Vagina (tissue), 2 donors: ENCODE measurements around the gene RCSD1. TPM values are rescaled to one million over a fixed set of nuclear protein-coding genes. Genes with fewer than 3 reads are reported as not detected.
"Not testable (repeated sequence)": the region's sequence is repeated elsewhere in the genome, so short reads cannot be mapped to it uniquely, and the experiment has no call there.

ENCODE experiments used
- DNase-seq, 2 donors: peaks; one replicate each; pipeline ENCODE4 v3.0.0-alpha.2; 2017; ENCODE audit errors: extremely low spot score in 2 of 2
- H3K27ac ChIP-seq: fragments of 200-600 bp; sonication (generic); one replicate; pipeline ENCODE4 v1.5.1; 2019
- H3K27me3 ChIP-seq: fragments of 200-600 bp; sonication (generic); one replicate; pipeline ENCODE4 v1.5.1; 2019
- H3K36me3 ChIP-seq, 2 donors: fragments of 200-600 bp; sonication (generic); one replicate each; pipeline ENCODE4 v1.5.1; 2017 to 2019
- H3K4me1 ChIP-seq: fragments of 200-600 bp; sonication (generic); one replicate; pipeline ENCODE4 v1.5.1; 2019
- H3K4me3 ChIP-seq, 2 donors: fragments of 200-600 bp; sonication (generic); 1 replicate in 1 of 2; 2 replicates in 1 of 2; pipeline ENCODE4 v1.5.1; 2016 to 2019
- H3K9me3 ChIP-seq: fragments of 200-600 bp; sonication (generic); one replicate; pipeline ENCODE4 v1.5.1; 2019
- POLR2A ChIP-seq, 2 donors: fragments of 450-650 bp; IDR thresholded peaks; one replicate each; pipeline ENCODE4 v1.6.1; 2017; ENCODE audit warnings: antibody characterized with exemption in 2 of 2, mild to moderate bottlenecking in 2 of 2, moderate library complexity in 2 of 2
- POLR2AphosphoS5 ChIP-seq, 2 donors: sonication (generic); formaldehyde crosslinking; IDR thresholded peaks; one replicate each; pipeline ENCODE4 v1.9.0; 2017; ENCODE audit warnings: antibody characterized with exemption in 2 of 2, mild to moderate bottlenecking in 2 of 2, low read depth in 1 of 2; ENCODE audit not compliant: insufficient read depth in 1 of 2
- intact Hi-C: fragments of 100-400 bp; cut with DNase I; formaldehyde crosslinking; loops from one replicate; pipeline ENCODE4 v1.15.1; 2023
- total RNA-seq: library from RNA; depleted of rRNA; stranded (reverse); fragments of >200 nt; gene quantifications from one replicate; pipeline ENCODE4 v1.2.3, GENCODE V29; 2016
- TF ChIP-seq, protein P1 (sequence below), 3 experiments: fragments of 450-650 bp in 2 of 3; fragments of 200-600 bp in 1 of 3; sonication (generic) in 1 of 3; IDR thresholded peaks; one replicate each; pipeline ENCODE4 v1.5.1; 2017 to 2019; ENCODE audit warnings: antibody characterized with exemption in 3 of 3, mild to moderate bottlenecking in 2 of 3, moderate library complexity in 2 of 3

The RCSD1 gene
- total RNA-seq, 1 donor from 2014 or later, result 11.5 TPM

DNA sequence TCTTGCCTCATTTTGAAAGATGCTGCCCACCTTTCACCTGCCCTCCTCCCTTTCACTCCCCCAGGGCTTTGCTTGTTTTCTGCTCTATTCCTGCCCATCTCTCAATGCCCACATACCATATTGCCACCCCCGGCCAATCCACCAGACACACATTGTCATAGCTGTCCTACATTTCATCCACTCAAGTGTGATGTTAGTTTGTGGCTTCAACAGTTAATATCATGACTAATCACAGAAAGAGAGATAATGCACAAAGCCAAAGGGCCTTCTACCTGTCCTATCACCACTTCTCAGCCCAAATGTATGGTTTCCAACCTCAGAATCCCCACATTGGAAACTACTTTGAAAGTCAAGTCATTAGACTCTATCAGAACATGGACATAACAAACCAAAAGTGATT, 18.0 kb upstream of the RCSD1 start:
- peaks cover 6% of the 10 kb centered on the region for H3K4me1 ChIP-seq
- no peaks in the 10 kb centered on the region for H3K27me3 ChIP-seq
- no peaks in the 10 kb centered on the region for H3K36me3 ChIP-seq
- no peak overlapping the region for H3K4me3 ChIP-seq
- no peak for DNase-seq
- H3K27ac ChIP-seq, result no peak overlapping the region
- intact Hi-C loops, result no loop called here
- TF ChIP-seq, protein P1, sequence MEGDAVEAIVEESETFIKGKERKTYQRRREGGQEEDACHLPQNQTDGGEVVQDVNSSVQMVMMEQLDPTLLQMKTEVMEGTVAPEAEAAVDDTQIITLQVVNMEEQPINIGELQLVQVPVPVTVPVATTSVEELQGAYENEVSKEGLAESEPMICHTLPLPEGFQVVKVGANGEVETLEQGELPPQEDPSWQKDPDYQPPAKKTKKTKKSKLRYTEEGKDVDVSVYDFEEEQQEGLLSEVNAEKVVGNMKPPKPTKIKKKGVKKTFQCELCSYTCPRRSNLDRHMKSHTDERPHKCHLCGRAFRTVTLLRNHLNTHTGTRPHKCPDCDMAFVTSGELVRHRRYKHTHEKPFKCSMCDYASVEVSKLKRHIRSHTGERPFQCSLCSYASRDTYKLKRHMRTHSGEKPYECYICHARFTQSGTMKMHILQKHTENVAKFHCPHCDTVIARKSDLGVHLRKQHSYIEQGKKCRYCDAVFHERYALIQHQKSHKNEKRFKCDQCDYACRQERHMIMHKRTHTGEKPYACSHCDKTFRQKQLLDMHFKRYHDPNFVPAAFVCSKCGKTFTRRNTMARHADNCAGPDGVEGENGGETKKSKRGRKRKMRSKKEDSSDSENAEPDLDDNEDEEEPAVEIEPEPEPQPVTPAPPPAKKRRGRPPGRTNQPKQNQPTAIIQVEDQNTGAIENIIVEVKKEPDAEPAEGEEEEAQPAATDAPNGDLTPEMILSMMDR (IDR thresholded peaks at IDR 0.05), result no peak
- no peak for TF ChIP-seq POLR2A (IDR thresholded peaks at IDR 0.05)
- no peak for TF ChIP-seq POLR2AphosphoS5 (IDR thresholded peaks at IDR 0.05; ENCODE audit: insufficient read depth in 1 of 2, low read depth in 1 of 2)
- peaks cover 9% of the 10 kb centered on the region for H3K9me3 ChIP-seq

DNA sequence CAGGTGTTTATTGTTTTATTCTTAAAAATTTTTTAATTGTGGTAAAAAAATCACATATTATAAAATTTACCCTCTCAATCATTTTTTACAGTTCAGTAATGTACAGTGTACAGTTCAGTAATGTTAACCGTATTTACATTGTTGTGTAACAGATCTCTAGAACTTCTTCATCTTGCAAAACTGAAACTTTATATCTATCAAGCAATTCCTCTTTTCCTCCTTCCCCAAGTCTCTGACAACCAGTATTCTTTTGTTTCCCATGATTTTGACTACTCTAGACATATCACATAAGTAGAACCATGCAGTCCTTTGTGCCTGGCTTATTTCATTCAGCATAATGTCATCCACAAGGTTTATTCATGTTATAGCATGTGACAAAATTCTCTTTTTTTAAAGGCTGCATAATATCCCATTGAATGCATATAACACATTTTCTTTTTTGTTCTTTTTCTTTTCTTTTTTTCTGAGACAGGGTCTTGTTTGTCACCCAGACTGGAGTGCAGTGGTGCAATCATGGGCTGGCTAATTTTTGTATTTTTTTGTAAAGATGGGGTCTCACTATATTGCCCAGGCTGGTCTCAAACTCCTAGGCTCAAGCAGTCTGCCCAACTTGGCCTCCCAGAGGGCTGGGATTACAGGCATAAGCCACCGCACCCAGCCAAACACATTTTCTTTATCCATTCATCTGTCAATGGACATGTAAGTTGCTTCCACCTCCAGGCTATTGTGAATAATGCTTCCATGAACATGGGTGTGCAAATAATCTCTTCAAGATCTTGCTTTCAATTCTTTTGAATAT, 17.2 kb upstream of the RCSD1 start:
- intact Hi-C loops, result no loop called here
- peaks cover 2% of the 10 kb centered on the region for H3K9me3 ChIP-seq

DNA sequence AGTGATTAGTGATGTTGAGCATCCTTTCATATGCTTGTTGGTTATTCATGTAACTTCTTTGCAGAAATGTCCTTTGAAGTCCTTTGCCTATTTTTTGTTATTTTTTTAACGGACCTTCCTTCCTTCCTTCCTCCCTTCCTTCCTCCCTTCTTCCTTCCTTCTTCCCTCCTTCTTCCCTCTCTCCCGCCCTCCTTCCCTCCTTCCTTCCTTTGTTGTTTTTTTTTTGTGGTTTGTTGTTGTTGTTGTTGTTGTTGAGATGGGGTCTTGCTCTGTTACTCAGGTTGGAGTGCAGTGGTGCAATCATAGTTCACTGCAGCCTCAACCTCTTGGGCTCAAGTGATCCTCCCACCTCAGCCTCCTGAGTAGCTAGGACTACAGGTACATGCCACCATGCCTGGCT, 16.0 kb upstream of the RCSD1 start:
- DNase-seq, H3K4me3 ChIP-seq, H3K27me3 ChIP-seq, H3K27ac ChIP-seq, intact Hi-C loops, H3K9me3 ChIP-seq, H3K36me3 ChIP-seq: not testable (repeated sequence)
- peaks cover 10% of the 10 kb centered on the region for H3K4me1 ChIP-seq

More for the DNA sequence above, 17.2 kb upstream of the RCSD1 start:
- no peak overlapping the region for H3K4me3 ChIP-seq
- TF ChIP-seq POLR2AphosphoS5 (IDR thresholded peaks at IDR 0.05; ENCODE audit: insufficient read depth in 1 of 2, low read depth in 1 of 2) (no peak), POLR2A (IDR thresholded peaks at IDR 0.05) (no peak)
- TF ChIP-seq, protein P1 (IDR thresholded peaks at IDR 0.05), result no peak
- H3K36me3 ChIP-seq, result no peaks in the 10 kb centered on the region
- H3K27ac ChIP-seq, result no peak overlapping the region
- DNase-seq, result no peak
- H3K27me3 ChIP-seq, result no peaks in the 10 kb centered on the region
- H3K4me1 ChIP-seq, result peaks cover 10% of the 10 kb centered on the region

DNA sequence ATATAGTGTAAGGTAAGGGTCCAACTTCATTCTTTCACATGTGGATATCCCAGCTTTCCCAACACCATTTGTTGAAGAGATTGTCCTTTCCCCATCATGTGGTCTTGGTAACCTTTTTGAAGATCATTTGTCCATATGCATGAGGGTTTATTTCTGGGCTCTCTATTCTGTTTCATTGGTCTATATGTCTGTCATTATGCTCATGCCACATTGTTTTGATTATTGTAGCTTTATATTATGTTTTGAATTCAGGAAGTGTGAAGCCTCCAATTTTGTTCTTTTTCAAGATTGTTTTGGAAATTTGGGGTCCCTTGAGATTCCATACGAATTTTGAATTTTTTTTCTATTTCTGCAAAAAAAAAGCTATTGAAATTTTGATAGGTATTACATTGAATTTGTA, 15.2 kb upstream of the RCSD1 start:
- DNase-seq, result no peak
- H3K4me1 ChIP-seq, result peaks cover 10% of the 10 kb centered on the region
- TF ChIP-seq POLR2A (IDR thresholded peaks at IDR 0.05) (no peak), POLR2AphosphoS5 (IDR thresholded peaks at IDR 0.05; ENCODE audit: insufficient read depth in 1 of 2, low read depth in 1 of 2) (no peak)
- TF ChIP-seq, protein P1 (IDR thresholded peaks at IDR 0.05), result no peak
- no peaks in the 10 kb centered on the region for H3K27me3 ChIP-seq
- H3K27ac ChIP-seq, result no peak overlapping the region
- intact Hi-C loops, result no loop called here
- no peak overlapping the region for H3K4me3 ChIP-seq
- no peaks in the 10 kb centered on the region for H3K9me3 ChIP-seq
- H3K36me3 ChIP-seq, result no peaks in the 10 kb centered on the region

DNA sequence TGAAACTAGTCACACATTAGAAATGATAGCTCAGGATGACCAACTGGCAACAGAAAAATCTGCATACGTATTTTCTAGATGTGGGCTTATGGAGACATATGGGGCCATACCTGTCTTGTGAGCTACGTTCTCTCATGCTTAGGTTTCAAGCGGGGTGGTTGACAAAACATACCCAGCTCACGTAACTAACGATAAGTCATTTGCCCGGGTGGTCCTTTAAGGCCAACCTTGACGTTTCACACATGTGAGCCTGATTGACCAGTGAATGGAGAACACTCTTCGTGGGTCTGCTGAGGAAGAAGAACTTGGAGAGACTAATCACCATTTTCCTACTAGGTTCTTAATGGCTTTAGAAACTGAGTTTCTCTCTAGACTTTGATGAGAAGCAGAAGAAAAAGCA, 13.5 kb upstream of the RCSD1 start:
- no peak for DNase-seq
- Histone ChIP-seq H3K36me3 (no peaks in the 10 kb centered on the region), H3K27ac (no peak overlapping the region), H3K4me1 (peaks cover 10% of the 10 kb centered on the region), H3K27me3 (no peaks in the 10 kb centered on the region), H3K4me3 (no peak overlapping the region), H3K9me3 (no peaks in the 10 kb centered on the region)
- TF ChIP-seq, protein P1 (IDR thresholded peaks at IDR 0.05), result no peak
- TF ChIP-seq POLR2A (IDR thresholded peaks at IDR 0.05) (no peak), POLR2AphosphoS5 (IDR thresholded peaks at IDR 0.05; ENCODE audit: insufficient read depth in 1 of 2, low read depth in 1 of 2) (no peak)
- intact Hi-C loops, result no loop called here
